B cell (primary cell): ENCODE measurements around the gene P2RX3. TPM values are rescaled to one million over a fixed set of nuclear protein-coding genes. Genes with fewer than 3 reads are reported as not detected.

ENCODE experiments used
- ATAC-seq: fragments of 200-7000 bp; cut with Tn5 transposase; one replicate; pipeline ENCODE4 v1.10.0; 2021; ENCODE audit warnings: low read depth, mild to moderate bottlenecking, moderate number of reproducible peaks, moderate library complexity
- CTCF ChIA-PET: fragments of 350-600 bp; sonication (Branson Sonifier 250); formaldehyde crosslinking; loops from one replicate; lab custom pipeline; 2021; ENCODE audit warnings: antibody characterized with exemption, inconsistent platforms; lab: Charles Lee
- POLR2A ChIA-PET: fragments of 350-600 bp; sonication (Branson Sonifier 250); formaldehyde crosslinking; loops from one replicate; lab custom pipeline; 2021; ENCODE audit warnings: antibody characterized with exemption; lab: Charles Lee
- DNase-seq: peaks from one replicate; pipeline ENCODE4 v3.0.0; 2013
- H2AFZ ChIP-seq: 2 replicates; pipeline ENCODE4 v1.6.1; 2012; ENCODE audit warnings: mild to moderate bottlenecking, low read depth, low read length; ENCODE audit not compliant: insufficient read depth, poor library complexity, severe bottlenecking
- H3K27ac ChIP-seq, 2 donors: 1 replicate in 1 of 2; 2 replicates in 1 of 2; pipeline ENCODE4 v1.5.1; 2012 to 2013; ENCODE audit warnings: low read length in 2 of 2, mild to moderate bottlenecking in 2 of 2, moderate library complexity in 1 of 2
- H3K27me3 ChIP-seq, 4 experiments: fragments of 200-600 bp in 1 of 4; sonication (generic) in 1 of 4; replicated peaks in 1 of 4; 1 replicate in 2 of 4; 2 replicates in 2 of 4; pipeline versions ENCODE4 v1.6.1 to v1.7.0; 2013 to 2016; ENCODE audit warnings: low read length in 3 of 4, mild to moderate bottlenecking in 2 of 4, mixed read lengths in 1 of 4, moderate library complexity in 1 of 4; ENCODE audit not compliant: insufficient read depth in 4 of 4, control insufficient read depth in 3 of 4; ENCODE audit errors: control extremely low read depth in 1 of 4
- H3K36me3 ChIP-seq, 2 experiments: replicated peaks in 1 of 2; 1 replicate in 1 of 2; 2 replicates in 1 of 2; pipeline versions ENCODE4 v1.6.1 to v1.7.1; 2013; ENCODE audit warnings: low read length in 1 of 2; ENCODE audit not compliant: insufficient read depth in 2 of 2, control insufficient read depth in 1 of 2; ENCODE audit errors: control extremely low read depth in 1 of 2, extremely low read depth in 1 of 2
- H3K4me1 ChIP-seq, 2 donors: fragments of 200-600 bp in 1 of 2; sonication (generic) in 1 of 2; 1 replicate in 1 of 2; 2 replicates in 1 of 2; pipeline versions ENCODE4 v1.5.1 to v1.6.1; 2013 to 2017; ENCODE audit warnings: low read length in 2 of 2; ENCODE audit not compliant: control insufficient read depth in 2 of 2, insufficient read depth in 2 of 2
- H3K4me2 ChIP-seq: replicated peaks from 2 replicates; pipeline ENCODE3; 2012; ENCODE audit warnings: mild to moderate bottlenecking, low read depth, low read length; ENCODE audit not compliant: poor library complexity, severe bottlenecking
- H3K4me3 ChIP-seq, 5 experiments: fragments of 200-600 bp in 1 of 5; sonication (generic) in 1 of 5; 1 replicate in 3 of 5; 2 replicates in 2 of 5; pipeline versions ENCODE4 v1.5.1 to v1.7.0; 2011 to 2016; ENCODE audit warnings: low read length in 4 of 5, mild to moderate bottlenecking in 4 of 5, low read depth in 2 of 5, control low read depth in 1 of 5, moderate library complexity in 1 of 5; ENCODE audit not compliant: insufficient read depth in 1 of 5; ENCODE audit errors: control extremely low read depth in 1 of 5, extremely low read depth in 1 of 5
- H3K79me2 ChIP-seq: fragments of 200-600 bp; sonication (generic); one replicate; pipeline ENCODE4 v1.6.0; 2016; ENCODE audit warnings: low read length; ENCODE audit not compliant: control insufficient read depth, insufficient read depth
- H3K9ac ChIP-seq: fragments of 200-600 bp; sonication (generic); 2 replicates; pipeline ENCODE4 v1.6.1; 2017; ENCODE audit warnings: mild to moderate bottlenecking, low read length, moderate library complexity
- H3K9me3 ChIP-seq, 3 donors: one replicate each; pipeline versions ENCODE4 v1.6.1 to v1.7.1; 2013; ENCODE audit warnings: low read length in 2 of 3; ENCODE audit not compliant: control insufficient read depth in 2 of 3, insufficient read depth in 1 of 3; ENCODE audit errors: control extremely low read depth in 1 of 3
- H4K20me1 ChIP-seq: 2 replicates; pipeline ENCODE4 v1.6.0; 2012; ENCODE audit warnings: mild to moderate bottlenecking, low read length; ENCODE audit not compliant: insufficient read depth, control insufficient read depth, poor library complexity, severe bottlenecking
- H3K27ac Mint-ChIP-seq: one replicate; pipeline ENCODE4 v1.8.0; 2021; ENCODE audit warnings: mixed read lengths
- H3K27me3 Mint-ChIP-seq: one replicate; pipeline ENCODE4 v1.8.0; 2021; ENCODE audit warnings: mixed read lengths
- H3K4me1 Mint-ChIP-seq: one replicate; pipeline ENCODE4 v1.8.0; 2021; ENCODE audit warnings: mixed read lengths
- H3K4me3 Mint-ChIP-seq: one replicate; pipeline ENCODE4 v1.8.0; 2021; ENCODE audit warnings: mixed read lengths
- H3K9me3 Mint-ChIP-seq: one replicate; pipeline ENCODE4 v1.8.0; 2022; ENCODE audit warnings: mixed read lengths; ENCODE audit not compliant: insufficient read depth
- CTCF ChIP-seq: fragments of 200-600 bp; IDR thresholded peaks from one replicate; pipeline ENCODE4 v1.8.0; 2022; ENCODE audit warnings: antibody characterized with exemption, mild to moderate bottlenecking
- EZH2 ChIP-seq: IDR thresholded peaks from 2 replicates; pipeline ENCODE4 v1.6.1; 2012; ENCODE audit warnings: borderline replicate concordance, low read depth, mild to moderate bottlenecking, moderate library complexity, low read length; ENCODE audit not compliant: insufficient read depth, poor library complexity, severe bottlenecking
- WGBS: methylation state at CpG from one replicate; pipeline ENCODE4 v1.1.5; 2013; ENCODE audit warnings: missing lambda C conversion rate; ENCODE audit not compliant: insufficient coverage; 5-methylcytosine and 5-hydroxymethylcytosine counted together
- intact Hi-C: fragments of 100-400 bp; cut with micrococcal nuclease; formaldehyde crosslinking; loops from one replicate; pipeline ENCODE4 v1.10.0; 2022
- polyA plus RNA-seq: library from polyadenylated mRNA; depleted of rRNA; stranded (reverse); fragments of >200 nt; gene quantifications from 2 replicates; pipeline ENCODE4 v1.2.3, GENCODE V29; 2012
- total RNA-seq, 2 donors: library from RNA; stranded (reverse); fragments of 120-200 nt in 1 of 2; gene quantifications; 1 replicate in 1 of 2; 2 replicates in 1 of 2; pipeline versions ENCODE4 v1.2.3 to v1.2.4, GENCODE V29; 2013 to 2022

Gene P2RX3
- total and polyA plus RNA-seq, 2 donors (not counting 1 experiment from before 2014, with no cell fraction given) = not detected

- Histone ChIP-seq H4K20me1 (no peaks in the 10 kb centered on the region), H3K9ac (no peak overlapping the region), H3K36me3 (no peaks in the 10 kb centered on the region), H2AFZ (peak overlapping the region; percentile 26), H3K4me3 (no peak overlapping the region), H3K4me2 (no peak overlapping the region), H3K27ac (no peak overlapping the region), H3K9me3 (peaks cover 0 to 6% (median 0%) of the 10 kb centered on the region in 3 donors), H3K27me3 (peaks cover 0 to 6% (median under 1%) of the 10 kb centered on the region in 4 experiments), H3K4me1 (peaks cover 0 to 6% of the 10 kb centered on the region in 2 donors), H3K79me2 (no peaks in the 10 kb centered on the region)
- TF ChIP-seq CTCF = peak; percentile 87
- no peak for TF ChIP-seq EZH2
- ATAC-seq = peak; percentile 50
- Mint-ChIP-seq H3K4me3 (no peak overlapping the region), H3K9me3 (no peaks in the 10 kb centered on the region), H3K27me3 (peaks cover 26% of the 10 kb centered on the region), H3K27ac (peak overlapping the region; percentile 7), H3K4me1 (peaks cover 6% of the 10 kb centered on the region)
- intact Hi-C loops = loop anchor here (5.0 kb wide), 2 partner anchors 453 to 1788 kb away; no protein-coding TSS in a partner anchor
- POLR2A ChIA-PET = interaction anchor here (0.7 kb wide), 1 partner anchor 92 kb away, joined by 5 read pairs; no protein-coding TSS in a partner anchor
- DNase-seq = peak; percentile 66
- CTCF ChIA-PET = interaction anchor here (0.6 to 6.8 kb wide), 14 partner anchors 8 to 1195 kb away, joined by 3 to 94 read pairs (median 4); partner anchors contain the start of gene P2RX3
- WGBS = 33% methylated on average over 27 of the region's 31 CpGs
These were observed 11.5 kb downstream of the P2RX3 start for GRCh38 chr11:57349491-57350274.

GRCh38 chr11:57353036-57353435, 14.9 kb downstream of the P2RX3 start:
- no peak for ATAC-seq
- POLR2A ChIA-PET = no interaction called here
- Mint-ChIP-seq H3K27me3 (peaks cover 40% of the 10 kb centered on the region), H3K4me1 (peaks cover 3% of the 10 kb centered on the region), H3K9me3 (no peaks in the 10 kb centered on the region), H3K27ac (no peak overlapping the region), H3K4me3 (no peak overlapping the region)
- Histone ChIP-seq H3K4me1 (peaks cover 0 to 6% of the 10 kb centered on the region in 2 donors), H3K27me3 (peaks cover 0 to 6% (median 4%) of the 10 kb centered on the region in 4 experiments), H3K36me3 (no peaks in the 10 kb centered on the region), H3K9ac (no peak overlapping the region), H3K4me3 (no peak overlapping the region), H3K27ac (no peak overlapping the region), H2AFZ (no peak overlapping the region), H4K20me1 (no peaks in the 10 kb centered on the region), H3K79me2 (no peaks in the 10 kb centered on the region), H3K9me3 (peaks cover 0 to 6% (median 0%) of the 10 kb centered on the region in 3 donors), H3K4me2 (no peak overlapping the region)
- intact Hi-C loops = no loop called here
- no CpG with 5 or more reads among the region's 5 CpGs for WGBS
- CTCF ChIA-PET = interaction anchor here (0.9 to 2.1 kb wide), 3 partner anchors 10 to 20 kb away, joined by 3 to 10 read pairs (median 5); no protein-coding TSS in a partner anchor
- TF ChIP-seq CTCF = no peak
- no peak for TF ChIP-seq EZH2
- DNase-seq = no peak
